CD8-positive, alpha-beta memory T cell (primary cell): ENCODE data around the gene AGR2. TPM values are rescaled to one million over a fixed set of nuclear protein-coding genes. Genes with fewer than 3 reads are reported as not detected.

ENCODE experiments used
- CTCF ChIA-PET: fragments of 350-600 bp; sonication (Branson Sonifier 250); formaldehyde crosslinking; loops from one replicate; lab custom pipeline; 2021; ENCODE audit warnings: antibody characterized with exemption; lab: Charles Lee
- POLR2A ChIA-PET: fragments of 350-600 bp; sonication (Branson Sonifier 250); formaldehyde crosslinking; loops from one replicate; lab custom pipeline; 2021; ENCODE audit warnings: antibody characterized with exemption; lab: Charles Lee
- DNase-seq, 5 donors: peaks; one replicate each; pipeline versions ENCODE4 v3.0.0 to v3.0.0-alpha.2; 2020 to 2022; ENCODE audit warnings: mixed read lengths in 1 of 5
- H3K27ac ChIP-seq: one replicate; pipeline ENCODE4 v1.7.0; 2013; ENCODE audit warnings: low read depth, mild to moderate bottlenecking, low read length, moderate library complexity
- H3K27me3 ChIP-seq: 2 replicates; pipeline ENCODE4 v1.7.0; 2013; ENCODE audit warnings: low read length, mild to moderate bottlenecking; ENCODE audit not compliant: insufficient read depth, poor library complexity, severe bottlenecking
- H3K36me3 ChIP-seq: 2 replicates; pipeline ENCODE4 v1.7.0; 2013; ENCODE audit warnings: mild to moderate bottlenecking, low read length, moderate library complexity; ENCODE audit not compliant: insufficient read depth
- H3K4me1 ChIP-seq: 2 replicates; pipeline ENCODE4 v1.7.0; 2013; ENCODE audit warnings: mild to moderate bottlenecking, low read length, moderate library complexity; ENCODE audit not compliant: insufficient read depth
- H3K4me3 ChIP-seq: 2 replicates; pipeline ENCODE4 v1.7.0; 2013; ENCODE audit warnings: mild to moderate bottlenecking, low read length
- H3K9me3 ChIP-seq: 2 replicates; pipeline ENCODE4 v1.7.0; 2013; ENCODE audit warnings: mild to moderate bottlenecking, low read length
- H3K27ac Mint-ChIP-seq, 8 donors: one replicate each; pipeline ENCODE4 v1.8.0; 2020 to 2021; ENCODE audit warnings: mixed read lengths in 8 of 8, mild to moderate bottlenecking in 6 of 8, inconsistent platforms in 3 of 8, moderate library complexity in 3 of 8
- H3K27me3 Mint-ChIP-seq, 2 donors: one replicate each; pipeline ENCODE4 v1.8.0; 2020 to 2021; ENCODE audit warnings: mixed read lengths in 2 of 2, mild to moderate bottlenecking in 1 of 2, moderate library complexity in 1 of 2
- H3K36me3 Mint-ChIP-seq, 3 donors: one replicate each; pipeline ENCODE4 v1.8.0; 2020 to 2021; ENCODE audit warnings: mixed read lengths in 3 of 3, inconsistent platforms in 1 of 3, mild to moderate bottlenecking in 1 of 3
- H3K4me1 Mint-ChIP-seq, 3 donors: one replicate each; pipeline ENCODE4 v1.8.0; 2020 to 2021; ENCODE audit warnings: mixed read lengths in 3 of 3, inconsistent platforms in 1 of 3, mild to moderate bottlenecking in 1 of 3
- H3K4me3 Mint-ChIP-seq, 7 donors: one replicate each; pipeline ENCODE4 v1.8.0; 2020 to 2021; ENCODE audit warnings: mixed read lengths in 7 of 7, mild to moderate bottlenecking in 6 of 7, moderate library complexity in 4 of 7, inconsistent platforms in 2 of 7
- H3K9me3 Mint-ChIP-seq, 5 donors: one replicate each; pipeline ENCODE4 v1.8.0; 2020 to 2022; ENCODE audit warnings: mixed read lengths in 5 of 5, mild to moderate bottlenecking in 3 of 5, moderate library complexity in 2 of 5, inconsistent platforms in 1 of 5
- polyA plus RNA-seq: library from polyadenylated mRNA; unstranded; fragments of 300-500 nt; fragmentation: Illumina TruSeq; gene quantifications from one replicate; pipeline ENCODE4 v1.2.3, GENCODE V29; 2021
- total RNA-seq, 2 experiments: library from RNA; stranded (reverse); gene quantifications; one replicate each; pipeline ENCODE4 v1.2.3, GENCODE V29; 2021

AGR2 gene
- total and polyA plus RNA-seq, 3 experiments from 2014 or later: not detected

DNA sequence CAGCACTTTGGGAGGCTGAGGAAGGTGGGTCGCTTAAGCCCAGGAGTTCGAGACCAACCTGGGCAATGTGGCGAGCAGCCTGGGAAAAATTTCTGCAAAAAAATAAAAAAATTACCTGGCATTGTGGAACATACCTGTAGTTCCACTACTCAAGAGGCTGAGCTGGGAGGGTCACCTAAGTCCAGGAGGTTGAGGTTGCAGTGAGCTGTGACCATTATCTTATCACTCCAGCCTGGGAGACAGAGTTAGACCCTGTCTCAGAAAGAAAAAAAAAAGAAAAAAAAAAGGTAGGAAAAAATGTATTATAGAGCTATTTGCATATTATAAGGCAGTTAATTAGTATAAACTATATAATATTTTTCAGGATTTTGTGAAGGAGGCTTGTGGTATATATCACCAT, 62.3 kb downstream of the AGR2 start:
- no peaks in the 10 kb centered on the region for H3K9me3 ChIP-seq
- H3K4me3 ChIP-seq: no peak overlapping the region
- no peaks in the 10 kb centered on the region for H3K4me1 ChIP-seq
- no peaks in the 10 kb centered on the region for H3K4me1 Mint-ChIP-seq
- ChIA-PET CTCF (no interaction called here), POLR2A (no interaction called here)
- H3K27ac Mint-ChIP-seq: no peak overlapping the region
- H3K4me3 Mint-ChIP-seq: no peak overlapping the region
- no peaks in the 10 kb centered on the region for H3K36me3 ChIP-seq
- peaks cover 0 to 3% (median 0%) of the 10 kb centered on the region in 3 donors for H3K36me3 Mint-ChIP-seq
- peaks cover 0 to 2% of the 10 kb centered on the region in 2 donors for H3K27me3 Mint-ChIP-seq
- H3K27me3 ChIP-seq: no peaks in the 10 kb centered on the region
- H3K9me3 Mint-ChIP-seq: no peaks in the 10 kb centered on the region
- DNase-seq: no peak
- H3K27ac ChIP-seq: no peak overlapping the region

Other genes with a start within 250 kb of the AGR2 start
- 10 to 100 TPM; 10.7 to 10.9 TPM for gene ANKMY2, start 159.2 kb downstream of the AGR2 start, total RNA-seq
- gene ANKMY2, start 159.2 kb downstream of the AGR2 start, polyA plus RNA-seq: 20.1 TPM
- 100 to 1,000 TPM; 128 to 136 TPM for gene BZW2, start 158.8 kb downstream of the AGR2 start, total RNA-seq
- gene BZW2, start 158.8 kb downstream of the AGR2 start, polyA plus RNA-seq: 52.9 TPM
- under 1 TPM; 0.66 to 0.97 TPM for gene TSPAN13, start 51.2 kb downstream of the AGR2 start, total RNA-seq
- gene TSPAN13, start 51.2 kb downstream of the AGR2 start, polyA plus RNA-seq: not detected
- not detected for gene AGR3, start 77.0 kb upstream of the AGR2 start, total RNA-seq
- gene AGR3, start 77.0 kb upstream of the AGR2 start, polyA plus RNA-seq: not detected